Measurements from ENCODE around the gene DMRT3.

DMRT3 gene

GRCh38 chr9:970151-970996, 6.1 kb upstream of the DMRT3 start:
- DNase-seq (ENCODE audit: insufficient read length, low spot score) (no peak), FAIRE-seq (no peak)

GRCh38 chr9:971901-972500, 4.5 kb upstream of the DMRT3 start:
- DNase-seq (ENCODE audit: insufficient read length, low spot score) (no peak), FAIRE-seq (no peak)

- no peak for FAIRE-seq
Measured at GRCh38 chr9:972501-973294, 3.8 kb upstream of the DMRT3 start.

GRCh38 chr9:973295-973834, 3.1 kb upstream of the DMRT3 start:
- no peak for DNase-seq (ENCODE audit: insufficient read length, low spot score)
- FAIRE-seq, result no peak

More at GRCh38 chr9:972501-973294, 3.8 kb upstream of the DMRT3 start:
- no peak for DNase-seq (ENCODE audit: insufficient read length, low spot score)

GRCh38 chr9:974031-974995, 2.1 kb upstream of the DMRT3 start:
- DNase-seq (ENCODE audit: insufficient read length, low spot score) (no peak), FAIRE-seq (no peak)

GRCh38 chr9:974996-975739, 1.3 kb upstream of the DMRT3 start:
- no peak for FAIRE-seq

GRCh38 chr9:975740-976257, 656 bp upstream of the DMRT3 start:
- no peak for FAIRE-seq
- DNase-seq (ENCODE audit: insufficient read length, low spot score), result no peak

More at GRCh38 chr9:974996-975739, 1.3 kb upstream of the DMRT3 start:
- no peak for DNase-seq (ENCODE audit: insufficient read length, low spot score)

- no peak for DNase-seq (ENCODE audit: insufficient read length, low spot score)
- no peak for FAIRE-seq
Measured at GRCh38 chr9:976943-977837, 735 bp downstream of the DMRT3 start.

- DNase-seq (ENCODE audit: insufficient read length, low spot score) (no peak), FAIRE-seq (no peak)
Measured at GRCh38 chr9:977838-978830, 1.7 kb downstream of the DMRT3 start.

GRCh38 chr9:979983-980382, 3.5 kb downstream of the DMRT3 start:
- FAIRE-seq (no peak), DNase-seq (ENCODE audit: insufficient read length, low spot score) (no peak)

- FAIRE-seq, result no peak
Measured at GRCh38 chr9:980640-981039, 4.2 kb downstream of the DMRT3 start.

GRCh38 chr9:981491-981898, 5.0 kb downstream of the DMRT3 start:
- no peak for FAIRE-seq
- no peak for DNase-seq (ENCODE audit: insufficient read length, low spot score)

More at GRCh38 chr9:980640-981039, 4.2 kb downstream of the DMRT3 start:
- no peak for DNase-seq (ENCODE audit: insufficient read length, low spot score)

- FAIRE-seq (no peak), DNase-seq (ENCODE audit: insufficient read length, low spot score) (no peak)
Measured at GRCh38 chr9:982394-983230, 6.2 kb downstream of the DMRT3 start.

GRCh38 chr9:994005-994404, 17.6 kb downstream of the DMRT3 start:
- DNase-seq (ENCODE audit: insufficient read length, low spot score) (no peak), FAIRE-seq (no peak)

- no peak for DNase-seq (ENCODE audit: insufficient read length, low spot score)
Measured at GRCh38 chr9:995192-995591, 18.7 kb downstream of the DMRT3 start.

GRCh38 chr9:995781-996180, 19.3 kb downstream of the DMRT3 start:
- DNase-seq (ENCODE audit: insufficient read length, low spot score) (no peak), FAIRE-seq (no peak)

More at GRCh38 chr9:995192-995591, 18.7 kb downstream of the DMRT3 start:
- no peak for FAIRE-seq
